GM12872 (cell line): ENCODE measurements around the gene SLC31A2.

Source experiments
- TF ChIP-seq, protein P1 (sequence below): IDR thresholded peaks from 3 replicates; pipeline ENCODE4 v1.5.1; 2011; ENCODE audit warnings: low read depth, mild to moderate bottlenecking, low read length, moderate library complexity; ENCODE audit not compliant: insufficient read depth

Gene SLC31A2

DNA sequence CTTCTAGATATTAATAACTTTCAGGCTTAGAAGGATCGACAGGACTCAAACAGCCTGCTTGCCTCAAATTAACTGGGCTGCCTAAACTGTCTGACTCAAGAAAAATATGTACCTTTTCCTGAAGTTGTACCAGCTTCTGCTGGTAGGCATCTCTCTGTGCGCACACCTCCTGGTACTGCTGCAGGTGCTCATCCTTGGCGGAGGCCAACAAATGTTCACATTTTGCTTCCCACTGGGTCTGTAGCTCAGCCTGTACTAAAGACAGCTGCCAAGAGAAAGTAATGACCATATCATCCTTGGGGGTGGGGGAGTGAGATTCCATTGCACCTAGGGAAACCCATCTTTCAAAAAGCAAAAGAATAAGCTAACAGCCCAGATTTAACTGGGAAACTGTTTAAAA is 22.5 kb downstream of the SLC31A2 start:
- TF ChIP-seq, protein P1, sequence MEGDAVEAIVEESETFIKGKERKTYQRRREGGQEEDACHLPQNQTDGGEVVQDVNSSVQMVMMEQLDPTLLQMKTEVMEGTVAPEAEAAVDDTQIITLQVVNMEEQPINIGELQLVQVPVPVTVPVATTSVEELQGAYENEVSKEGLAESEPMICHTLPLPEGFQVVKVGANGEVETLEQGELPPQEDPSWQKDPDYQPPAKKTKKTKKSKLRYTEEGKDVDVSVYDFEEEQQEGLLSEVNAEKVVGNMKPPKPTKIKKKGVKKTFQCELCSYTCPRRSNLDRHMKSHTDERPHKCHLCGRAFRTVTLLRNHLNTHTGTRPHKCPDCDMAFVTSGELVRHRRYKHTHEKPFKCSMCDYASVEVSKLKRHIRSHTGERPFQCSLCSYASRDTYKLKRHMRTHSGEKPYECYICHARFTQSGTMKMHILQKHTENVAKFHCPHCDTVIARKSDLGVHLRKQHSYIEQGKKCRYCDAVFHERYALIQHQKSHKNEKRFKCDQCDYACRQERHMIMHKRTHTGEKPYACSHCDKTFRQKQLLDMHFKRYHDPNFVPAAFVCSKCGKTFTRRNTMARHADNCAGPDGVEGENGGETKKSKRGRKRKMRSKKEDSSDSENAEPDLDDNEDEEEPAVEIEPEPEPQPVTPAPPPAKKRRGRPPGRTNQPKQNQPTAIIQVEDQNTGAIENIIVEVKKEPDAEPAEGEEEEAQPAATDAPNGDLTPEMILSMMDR: no peak

GRCh38 chr9:113176803-113177202 is 26.0 kb downstream of the SLC31A2 start:
- TF ChIP-seq, protein P1: no peak

DNA sequence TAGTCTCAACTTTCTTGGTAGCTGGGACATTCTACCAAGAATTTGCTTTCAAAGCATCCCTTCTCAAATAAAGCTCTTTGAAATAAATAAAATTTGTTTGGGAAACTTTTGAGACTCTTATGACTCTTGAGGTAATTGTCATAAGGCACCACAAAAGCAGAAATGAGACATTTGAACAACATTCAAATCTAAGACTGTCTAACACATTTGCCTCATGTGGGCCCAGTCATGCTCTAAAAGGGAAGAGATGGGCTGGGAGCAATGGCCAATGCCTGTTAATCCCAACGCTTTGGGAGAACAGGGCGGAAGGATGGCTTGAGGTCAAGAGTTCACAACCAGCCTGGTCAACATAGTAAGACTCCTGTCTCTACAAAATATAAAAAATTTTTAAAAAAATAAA is 26.4 kb downstream of the SLC31A2 start:
- TF ChIP-seq, protein P1: no peak

DNA sequence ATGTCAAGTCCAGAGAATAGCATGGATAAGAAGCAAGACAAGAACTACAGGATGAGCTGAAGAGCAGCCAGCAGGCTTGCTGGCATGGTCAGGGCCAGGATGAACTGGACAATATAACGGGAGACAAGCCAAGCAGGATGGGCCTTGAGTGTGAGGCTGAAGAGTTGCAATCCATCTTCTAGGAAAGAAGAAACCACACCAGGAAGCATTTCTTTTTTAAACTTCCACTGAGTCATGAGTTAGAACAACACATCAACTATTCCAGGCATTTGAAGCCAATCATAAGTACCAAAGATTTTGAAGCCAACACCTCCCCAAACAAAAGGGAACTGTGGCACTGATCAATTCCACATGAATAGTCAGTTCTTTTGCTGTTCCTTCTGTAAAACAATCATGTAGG is 27.3 kb downstream of the SLC31A2 start:
- TF ChIP-seq, protein P1: no peak

- TF ChIP-seq, protein P1: no peak
Measured at GRCh38 chr9:113179839-113180238, 29.0 kb downstream of the SLC31A2 start.

GRCh38 chr9:113181165-113181564 is 30.4 kb downstream of the SLC31A2 start:
- TF ChIP-seq, protein P1: no peak

DNA sequence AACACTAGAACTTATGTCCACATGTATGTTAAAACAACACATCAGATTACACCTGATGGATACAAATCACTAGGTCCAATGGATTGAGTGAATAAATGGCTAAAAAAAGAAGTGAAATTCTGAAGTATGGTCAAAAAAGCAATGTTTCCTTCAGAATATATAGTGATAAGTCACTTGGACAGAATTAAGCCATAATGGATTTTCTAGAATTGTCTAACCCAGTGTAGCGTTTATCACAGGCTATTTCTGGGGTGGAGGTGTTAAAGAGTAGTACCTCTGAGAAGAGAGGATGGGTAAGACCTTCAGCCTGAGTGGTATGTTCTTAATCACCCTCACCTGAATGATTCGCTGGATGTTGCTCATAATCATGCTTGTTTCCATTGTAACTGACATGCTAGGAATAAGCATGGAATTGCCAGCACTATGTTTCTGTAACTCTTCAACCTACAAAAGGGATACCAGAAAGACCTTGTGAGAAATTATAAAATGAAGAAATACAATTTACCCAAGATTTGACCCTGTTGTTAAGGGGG is 33.2 kb downstream of the SLC31A2 start:
- TF ChIP-seq, protein P1: no peak
